Measurements from ENCODE around the gene GSG1L.
"Not testable (repeated sequence)": the region's sequence is repeated elsewhere in the genome, so short reads cannot be mapped to it uniquely, and the experiment has no call there.

Gene GSG1L

GRCh38 chr16:27746076-27746855, 317.2 kb downstream of the GSG1L start:
- DNase-seq, result no peak

GRCh38 chr16:27745348-27745747, 318.2 kb downstream of the GSG1L start:
- DNase-seq, result no peak

DNA sequence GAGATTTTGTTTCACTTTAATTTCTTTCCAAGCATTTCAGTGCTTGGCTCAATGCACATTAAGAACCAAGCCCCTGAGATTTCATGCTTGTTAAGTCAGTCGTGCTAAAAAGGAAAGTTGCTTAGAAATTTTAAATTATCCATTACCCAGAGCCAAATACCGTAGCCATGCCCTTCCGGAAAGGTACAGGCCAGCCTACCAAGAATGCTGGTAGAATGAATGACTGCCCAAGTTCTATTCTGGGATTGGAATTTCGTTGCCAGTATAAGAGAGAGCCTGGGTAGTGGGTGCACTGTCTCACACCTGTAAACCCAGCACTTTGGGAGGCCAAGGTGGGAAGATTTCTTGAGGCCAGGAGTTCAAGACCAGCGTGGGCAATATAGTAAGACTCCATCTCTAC, 319.6 kb downstream of the GSG1L start:
- DNase-seq, result no peak

GRCh38 chr16:27743001-27743400, 320.5 kb downstream of the GSG1L start:
- not testable (repeated sequence) for DNase-seq

- no peak for DNase-seq
Observed at GRCh38 chr16:27742333-27742732, 321.2 kb downstream of the GSG1L start.

DNA sequence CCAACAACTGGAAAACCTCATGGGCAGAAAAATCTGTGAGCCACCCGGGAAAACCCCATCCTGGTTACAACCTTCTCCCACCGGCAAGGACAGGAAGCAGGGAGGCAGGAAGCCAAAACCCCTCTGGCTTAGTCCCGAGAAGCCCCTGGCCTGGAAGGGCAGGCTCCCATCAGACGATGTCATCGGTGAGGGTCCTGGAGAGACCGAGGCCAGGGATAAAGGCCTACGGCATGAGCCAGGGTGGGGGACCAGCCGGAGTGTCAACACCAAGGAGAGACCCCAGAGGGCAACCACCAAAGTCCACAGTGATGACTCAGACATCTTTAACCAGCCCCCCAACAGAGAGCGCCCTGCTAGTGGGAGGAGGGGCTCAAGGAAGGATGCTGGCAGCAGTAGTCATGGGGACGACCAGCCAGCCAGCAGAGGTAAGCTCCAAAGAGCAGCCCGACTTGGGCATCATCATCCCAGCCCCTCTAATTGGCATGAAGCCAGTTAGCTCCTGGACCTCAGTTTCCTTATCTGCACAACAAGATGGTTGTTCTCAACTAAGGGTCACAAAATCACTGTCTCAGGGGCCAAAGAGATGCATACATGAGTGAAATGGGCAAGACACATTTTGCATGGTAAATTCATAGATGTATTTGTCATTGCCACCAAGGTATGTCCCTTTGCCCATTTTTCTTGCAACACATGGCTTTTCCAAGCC, 322.9 kb downstream of the GSG1L start:
- DNase-seq, result no peak

DNA sequence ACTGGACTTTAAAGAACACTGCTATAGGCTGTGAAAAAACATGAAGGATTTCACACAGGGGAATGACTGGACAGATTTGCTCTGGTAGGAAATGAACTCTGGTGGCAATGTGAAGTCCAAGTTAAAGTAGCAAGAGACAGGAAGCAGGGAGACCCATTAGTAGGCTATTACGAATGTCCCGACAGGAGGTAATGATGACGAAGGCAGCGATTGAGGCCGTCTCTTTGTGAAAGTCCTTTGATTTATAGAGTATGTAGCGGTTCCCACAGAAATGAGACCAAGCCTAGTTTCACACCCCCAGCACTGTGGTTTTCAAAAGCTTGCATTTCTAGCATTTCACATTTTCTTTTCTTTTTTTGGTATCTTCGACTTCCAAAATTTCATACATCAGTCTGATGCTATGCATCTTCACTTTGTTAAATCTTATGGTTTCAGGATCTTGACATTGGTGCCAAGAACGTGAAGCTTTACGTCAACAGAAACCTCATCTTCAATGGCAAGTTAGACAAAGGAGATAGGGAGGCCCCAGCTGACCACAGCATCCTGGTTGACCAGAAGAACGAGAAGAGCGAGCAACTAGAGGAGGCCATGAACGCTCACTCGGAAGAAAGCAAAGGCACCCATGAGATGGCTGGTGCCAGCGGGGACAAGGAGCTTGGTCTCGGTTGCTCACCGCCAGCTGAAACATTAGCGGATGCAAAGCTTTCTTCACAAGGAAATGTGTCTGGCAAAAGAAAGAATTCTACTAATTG, 323.7 kb downstream of the GSG1L start:
- DNase-seq, result no peak

- DNase-seq, result no peak
Observed at GRCh38 chr16:27738596-27738995, 324.9 kb downstream of the GSG1L start.
